H1 (cell line): ENCODE data around the gene SLPI. TPM values are rescaled to one million over a fixed set of nuclear protein-coding genes. Genes with fewer than 3 reads are reported as not detected.

Experiments
- CTCF ChIA-PET: fragments of 300-600 bp; sonication (Branson Sonifier 250); formaldehyde crosslinking; loops from one replicate; lab custom pipeline; 2021; ENCODE audit not compliant: partially characterized antibody; lab: Charles Lee
- POLR2A ChIA-PET: fragments of 300-600 bp; sonication (Branson Sonifier 250); formaldehyde crosslinking; loops from one replicate; lab custom pipeline; 2021; ENCODE audit warnings: inconsistent platforms; ENCODE audit not compliant: partially characterized antibody; lab: Charles Lee
- DNase-seq, 2 experiments: peaks; one replicate each; pipeline versions ENCODE4 v3.0.0 to v3.0.0-alpha.2; 2010 to 2022; ENCODE audit warnings: low spot score in 2 of 2, low read depth in 1 of 2, mixed read lengths in 1 of 2
- FAIRE-seq: peaks from 2 replicates; lab custom pipeline; 2011; peaks lifted over from hg19 to GRCh38; lab: Jason Lieb, UNC
- H2AFZ ChIP-seq: 2 replicates; pipeline ENCODE4 v1.8.1; 2012; ENCODE audit warnings: low read length, inconsistent platforms
- H2AK5ac ChIP-seq: 2 replicates; pipeline ENCODE4 v1.6.1; 2013; ENCODE audit warnings: low read depth, low read length
- H2BK120ac ChIP-seq: replicated peaks from 2 replicates; pipeline ENCODE3; 2013; ENCODE audit warnings: low read depth, low read length, inconsistent platforms
- H2BK12ac ChIP-seq: 2 replicates; pipeline ENCODE4 v1.6.1; 2013; ENCODE audit warnings: low read depth, low read length
- H2BK15ac ChIP-seq: 2 replicates; pipeline ENCODE4 v1.6.1; 2013; ENCODE audit warnings: low read length
- H2BK20ac ChIP-seq: 2 replicates; pipeline ENCODE4 v1.6.1; 2013; ENCODE audit warnings: low read length
- H2BK5ac ChIP-seq: 2 replicates; pipeline ENCODE4 v1.6.1; 2013; ENCODE audit warnings: low read depth, low read length
- H3K14ac ChIP-seq: 2 replicates; pipeline ENCODE4 v1.6.1; 2013; ENCODE audit warnings: inconsistent platforms; ENCODE audit not compliant: insufficient read length
- H3K18ac ChIP-seq: 2 replicates; pipeline ENCODE4 v1.6.1; 2013; ENCODE audit warnings: low read length; ENCODE audit errors: extremely low read depth
- H3K23ac ChIP-seq: 2 replicates; pipeline ENCODE4 v1.6.1; 2013; ENCODE audit warnings: inconsistent platforms; ENCODE audit not compliant: insufficient read length
- H3K23me2 ChIP-seq: 2 replicates; pipeline ENCODE4 v1.6.1; 2013; ENCODE audit warnings: low read depth, low read length
- H3K27ac ChIP-seq: 2 replicates; pipeline ENCODE4 v1.6.1; 2011; ENCODE audit warnings: low read depth, low read length, inconsistent platforms
- H3K27me3 ChIP-seq, 4 experiments: replicated peaks in 1 of 4; 1 replicate in 1 of 4; 2 replicates in 3 of 4; pipeline versions ENCODE4 v1.6.1 to v1.8.1; 2011 to 2013; ENCODE audit warnings: low read length in 3 of 4, mild to moderate bottlenecking in 3 of 4, inconsistent platforms in 2 of 4, mixed read lengths in 2 of 4, moderate library complexity in 1 of 4; ENCODE audit not compliant: control insufficient read depth in 3 of 4, insufficient read depth in 3 of 4; ENCODE audit errors: extremely low read depth in 1 of 4
- H3K36me3 ChIP-seq, 4 experiments: 2 replicates each; pipeline versions ENCODE4 v1.6.1 to v1.8.1; 2011 to 2013; ENCODE audit warnings: mild to moderate bottlenecking in 4 of 4, low read length in 3 of 4, moderate library complexity in 2 of 4, control low read depth in 1 of 4, inconsistent platforms in 1 of 4; ENCODE audit not compliant: insufficient read depth in 4 of 4, control insufficient read depth in 2 of 4
- H3K4ac ChIP-seq: replicated peaks from 2 replicates; pipeline ENCODE3; 2013; ENCODE audit warnings: low read length, low read depth, mixed read lengths, inconsistent platforms; ENCODE audit not compliant: insufficient read length
- H3K4me1 ChIP-seq, 4 experiments: replicated peaks in 1 of 4; 1 replicate in 1 of 4; 2 replicates in 3 of 4; pipeline versions ENCODE4 v1.6.1 to v1.8.1; 2011 to 2013; ENCODE audit warnings: low read length in 3 of 4, inconsistent platforms in 2 of 4, mixed read lengths in 1 of 4; ENCODE audit not compliant: insufficient read depth in 4 of 4, control insufficient read depth in 3 of 4
- H3K4me2 ChIP-seq, 2 experiments: 2 replicates each; pipeline versions ENCODE4 v1.6.1 to v1.8.1; 2011 to 2013; ENCODE audit warnings: low read depth in 2 of 2, low read length in 2 of 2, control low read depth in 1 of 2, inconsistent platforms in 1 of 2, mild to moderate bottlenecking in 1 of 2; ENCODE audit not compliant: insufficient read depth in 1 of 2
- H3K4me3 ChIP-seq, 4 experiments: fragments of 200-600, 300-600 bp in 1 of 4; sonication (generic), shearing (Covaris generic), sonication (Bioruptor Twin) in 1 of 4; 2 replicates each; pipeline versions ENCODE4 v1.5.1 to v1.8.1; 2011 to 2016; ENCODE audit warnings: low read length in 4 of 4, low read depth in 3 of 4, control low read depth in 2 of 4, inconsistent platforms in 2 of 4, mild to moderate bottlenecking in 2 of 4, mixed read lengths in 1 of 4, moderate library complexity in 1 of 4; ENCODE audit not compliant: insufficient read depth in 2 of 4; ENCODE audit errors: extremely low read depth in 1 of 4
- H3K56ac ChIP-seq: replicated peaks from 2 replicates; pipeline ENCODE3; 2013; ENCODE audit warnings: low read depth, mild to moderate bottlenecking, mixed read lengths, low read length, inconsistent platforms; ENCODE audit not compliant: insufficient read length
- H3K79me1 ChIP-seq: 2 replicates; pipeline ENCODE4 v1.6.1; 2013; ENCODE audit warnings: low read depth, low read length, control low read depth
- H3K79me2 ChIP-seq, 2 experiments: 2 replicates each; pipeline versions ENCODE4 v1.6.1 to v1.8.1; 2012 to 2013; ENCODE audit warnings: low read length in 2 of 2, mild to moderate bottlenecking in 2 of 2, inconsistent platforms in 1 of 2; ENCODE audit not compliant: insufficient read depth in 2 of 2, control insufficient read depth in 1 of 2
- H3K9ac ChIP-seq, 4 experiments: replicated peaks in 1 of 4; 1 replicate in 1 of 4; 2 replicates in 3 of 4; pipeline versions ENCODE4 v1.6.1 to v1.8.1; 2011 to 2013; ENCODE audit warnings: low read depth in 3 of 4, low read length in 3 of 4, control low read depth in 2 of 4, mild to moderate bottlenecking in 2 of 4, moderate library complexity in 2 of 4, inconsistent platforms in 1 of 4; ENCODE audit errors: extremely low read depth in 1 of 4
- H3K9me3 ChIP-seq, 2 experiments: 2 replicates each; pipeline versions ENCODE4 v1.6.1 to v1.8.1; 2012 to 2013; ENCODE audit warnings: mild to moderate bottlenecking in 2 of 2, moderate library complexity in 2 of 2, control low read depth in 1 of 2, inconsistent platforms in 1 of 2, low read depth in 1 of 2, low read length in 1 of 2, mixed read lengths in 1 of 2; ENCODE audit not compliant: insufficient read depth in 2 of 2
- H4K20me1 ChIP-seq, 2 experiments: replicated peaks in 1 of 2; 2 replicates each; pipeline versions ENCODE3 to v1.8.1; 2011 to 2013; ENCODE audit warnings: inconsistent platforms in 2 of 2, low read length in 2 of 2, mild to moderate bottlenecking in 1 of 2; ENCODE audit not compliant: insufficient read depth in 2 of 2, control insufficient read depth in 1 of 2
- H4K5ac ChIP-seq: 2 replicates; pipeline ENCODE4 v1.6.1; 2013; ENCODE audit warnings: low read length, low read depth, mixed read lengths, inconsistent platforms; ENCODE audit not compliant: insufficient read length
- H4K8ac ChIP-seq: 2 replicates; pipeline ENCODE4 v1.8.0; 2013; ENCODE audit warnings: mild to moderate bottlenecking, moderate library complexity, low read length, inconsistent platforms; ENCODE audit not compliant: insufficient read depth; ENCODE audit errors: extremely low read depth
- H4K91ac ChIP-seq: replicated peaks from 2 replicates; pipeline ENCODE3; 2013; ENCODE audit warnings: low read length, mixed read lengths, inconsistent platforms; ENCODE audit not compliant: insufficient read length
- CTBP2 ChIP-seq: IDR thresholded peaks from 2 replicates; pipeline ENCODE4 v1.7.0; 2011; ENCODE audit warnings: borderline replicate concordance, mild to moderate bottlenecking, moderate library complexity, mixed read lengths, low read length; ENCODE audit not compliant: insufficient read depth, insufficient read length
- WGBS, 2 experiments: shearing (Covaris generic) in 1 of 2; methylation state at CpG; one replicate each; pipeline versions ENCODE4 v1.1.6 to v1.1.7; 2013 to 2015; ENCODE audit warnings: low lambda C conversion rate in 2 of 2, mixed read lengths in 2 of 2, inconsistent platforms in 1 of 2, low coverage in 1 of 2, missing lambda C conversion rate in 1 of 2; ENCODE audit not compliant: insufficient replicate concordance in 2 of 2, insufficient coverage in 1 of 2, insufficient read length in 1 of 2; ENCODE audit errors: extremely low coverage in 1 of 2, missing lambda C conversion rate in 1 of 2; 5-methylcytosine and 5-hydroxymethylcytosine counted together
- polyA plus RNA-seq, 7 experiments: library from polyadenylated mRNA; depleted of rRNA in 3 of 7; stranded (reverse) in 5 of 7; unstranded in 2 of 7; fragments of >200 nt in 5 of 7; fragments of 200-250 nt in 2 of 7; gene quantifications; 1 replicate in 5 of 7; 2 replicates in 1 of 7; 4 replicates in 1 of 7; pipeline versions ENCODE4 v1.2.1 to v1.2.3, GENCODE V29; 2011 to 2013; ENCODE audit warnings: missing spikeins in 2 of 7, mixed read lengths in 2 of 7
- total RNA-seq: library from RNA; stranded (reverse); fragmentation: NEBNext Ultra II Directional; extraction: Animal tissue kit (Norgen Biotek cat#: 25700); gene quantifications from 2 replicates; pipeline ENCODE4 v1.2.1, GENCODE V29; 2021

SLPI gene
- total and polyA plus RNA-seq, 2 of the 8 experiments (the other 6 are each of a cell fraction or from before 2014, with no cell fraction given): not detected

GRCh38 chr20:45269056-45269455 lies 14.7 kb upstream of the SLPI start:
- no peak for FAIRE-seq
- Histone ChIP-seq H3K14ac (no peak overlapping the region), H2BK120ac (no peak overlapping the region), H3K4me1 (peaks cover 0 to 2% (median 0%) of the 10 kb centered on the region in 4 experiments; a peak in 2 of 7 replicates), H2BK12ac (no peak overlapping the region), H2BK20ac (no peak overlapping the region), H4K5ac (no peak overlapping the region), H3K4me3 (no peak overlapping the region), H3K9ac (no peak overlapping the region), H2BK15ac (no peak overlapping the region), H4K20me1 (no peaks in the 10 kb centered on the region), H3K27ac (no peak overlapping the region), H3K4ac (no peak overlapping the region), H3K36me3 (no peaks in the 10 kb centered on the region), H3K79me2 (no peaks in the 10 kb centered on the region), H3K79me1 (no peaks in the 10 kb centered on the region), H3K9me3 (no peaks in the 10 kb centered on the region), H3K4me2 (no peak overlapping the region), H3K23me2 (no peaks in the 10 kb centered on the region), H3K56ac (no peak overlapping the region), H4K91ac (no peak overlapping the region), H2AK5ac (no peak overlapping the region), H3K27me3 (no peaks in the 10 kb centered on the region), H3K23ac (no peak overlapping the region), H2BK5ac (no peak overlapping the region), H2AFZ (no peak overlapping the region), H3K18ac (no peak overlapping the region), H4K8ac (no peak overlapping the region)
- no peak for DNase-seq
- WGBS, 2 experiments: 80% methylated on average over 3 of the region's 3 CpGs; no CpG with 5 or more reads in 1 of the 2 experiments
- no peak for TF ChIP-seq CTBP2
- ChIA-PET CTCF (interaction anchor here (0.8 to 2.1 kb wide), 5 partner anchors 22 to 130 kb away, joined by 3 to 6 read pairs (median 5); no protein-coding TSS in a partner anchor), POLR2A (interaction anchor here (1.6 kb wide), 1 partner anchor 14 kb away, joined by 3 read pairs; no protein-coding TSS in a partner anchor)
